Nephron (organoid): ENCODE results near the gene CALHM6.

Source experiments
- H3K27ac Mint-ChIP-seq, 3 experiments: 2 replicates each; pipeline ENCODE4 v1.8.0; 2020; ENCODE audit warnings: mixed read lengths in 3 of 3, mild to moderate bottlenecking in 2 of 3, moderate library complexity in 1 of 3
- H3K27me3 Mint-ChIP-seq: 2 replicates; pipeline ENCODE4 v1.8.0; 2021; ENCODE audit warnings: low read depth, mild to moderate bottlenecking, moderate library complexity, mixed read lengths
- H3K36me3 Mint-ChIP-seq: 2 replicates; pipeline ENCODE4 v1.8.0; 2020; ENCODE audit warnings: low read depth, mixed read lengths
- H3K4me1 Mint-ChIP-seq: 2 replicates; pipeline ENCODE4 v1.8.0; 2020; ENCODE audit warnings: mixed read lengths
- H3K4me3 Mint-ChIP-seq, 3 experiments: 2 replicates each; pipeline ENCODE4 v1.8.0; 2020; ENCODE audit warnings: mild to moderate bottlenecking in 3 of 3, mixed read lengths in 3 of 3, moderate library complexity in 2 of 3
- H3K9me3 Mint-ChIP-seq: 2 replicates; pipeline ENCODE4 v1.8.0; 2020; ENCODE audit warnings: mixed read lengths
- TF ChIP-seq, protein P1 (sequence below), 3 experiments: fragments of 200-600 bp; sonication (generic); IDR thresholded peaks; one replicate each; pipeline ENCODE4 v1.5.0; 2021; ENCODE audit warnings: antibody characterized with exemption in 3 of 3; ENCODE audit not compliant: unreplicated experiment in 3 of 3

The CALHM6 gene

DNA sequence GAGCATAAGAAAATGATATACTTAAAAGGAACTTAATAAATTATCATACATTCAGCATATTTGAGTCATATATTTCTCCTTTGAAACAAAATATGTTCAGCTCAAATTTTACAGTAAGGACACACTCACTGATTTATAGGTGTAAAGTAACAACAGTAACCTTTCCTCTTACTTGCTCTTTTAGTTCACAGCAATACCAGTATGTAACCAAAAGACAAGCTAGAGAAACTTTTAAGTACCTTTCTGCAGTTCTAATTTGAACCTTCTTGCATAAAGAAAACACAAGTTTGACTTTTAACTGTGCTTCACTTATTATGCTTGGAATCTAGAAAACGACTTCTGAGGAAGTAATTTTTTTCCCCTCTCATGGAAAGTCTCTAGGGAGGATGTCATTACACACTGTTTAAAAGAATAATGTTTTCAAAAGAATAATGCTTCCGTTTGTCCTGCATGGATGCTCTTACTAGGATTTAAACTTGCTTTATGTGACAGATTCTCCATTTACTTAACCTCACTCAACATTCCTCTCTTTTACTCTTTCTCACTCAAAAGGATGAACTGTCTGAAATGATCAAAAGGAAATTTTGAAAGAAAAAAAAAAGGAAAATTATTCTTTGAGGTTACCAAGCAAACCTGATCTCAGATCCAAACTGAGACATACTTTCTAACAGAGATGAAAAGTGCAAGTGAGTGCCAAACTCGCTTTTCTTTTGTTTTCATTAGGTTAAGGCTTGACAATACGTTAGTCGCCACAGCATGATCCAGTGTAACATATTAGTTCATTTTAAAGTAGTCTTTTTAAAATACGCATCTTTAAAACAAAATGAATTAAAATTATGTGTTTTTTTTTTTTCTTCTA is 22.4 kb upstream of the CALHM6 start:
- Mint-ChIP-seq H3K4me3 (peak overlapping the region in 2 of 3 experiments; percentile 7 to 42), H3K27ac (peak overlapping the region; percentile 58 to 81 (median 79)), H3K9me3 (no peaks in the 10 kb centered on the region), H3K4me1 (peaks cover 31% of the 10 kb centered on the region), H3K36me3 (peaks cover 18% of the 10 kb centered on the region), H3K27me3 (no peaks in the 10 kb centered on the region)
- TF ChIP-seq, protein P1, sequence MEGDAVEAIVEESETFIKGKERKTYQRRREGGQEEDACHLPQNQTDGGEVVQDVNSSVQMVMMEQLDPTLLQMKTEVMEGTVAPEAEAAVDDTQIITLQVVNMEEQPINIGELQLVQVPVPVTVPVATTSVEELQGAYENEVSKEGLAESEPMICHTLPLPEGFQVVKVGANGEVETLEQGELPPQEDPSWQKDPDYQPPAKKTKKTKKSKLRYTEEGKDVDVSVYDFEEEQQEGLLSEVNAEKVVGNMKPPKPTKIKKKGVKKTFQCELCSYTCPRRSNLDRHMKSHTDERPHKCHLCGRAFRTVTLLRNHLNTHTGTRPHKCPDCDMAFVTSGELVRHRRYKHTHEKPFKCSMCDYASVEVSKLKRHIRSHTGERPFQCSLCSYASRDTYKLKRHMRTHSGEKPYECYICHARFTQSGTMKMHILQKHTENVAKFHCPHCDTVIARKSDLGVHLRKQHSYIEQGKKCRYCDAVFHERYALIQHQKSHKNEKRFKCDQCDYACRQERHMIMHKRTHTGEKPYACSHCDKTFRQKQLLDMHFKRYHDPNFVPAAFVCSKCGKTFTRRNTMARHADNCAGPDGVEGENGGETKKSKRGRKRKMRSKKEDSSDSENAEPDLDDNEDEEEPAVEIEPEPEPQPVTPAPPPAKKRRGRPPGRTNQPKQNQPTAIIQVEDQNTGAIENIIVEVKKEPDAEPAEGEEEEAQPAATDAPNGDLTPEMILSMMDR (IDR thresholded peaks at IDR 0.05; ENCODE audit: unreplicated experiment in 3 of 3): no peak

GRCh38 chr6:116439522-116440051 is 21.6 kb upstream of the CALHM6 start:
- peaks cover 18% of the 10 kb centered on the region for H3K36me3 Mint-ChIP-seq
- no peaks in the 10 kb centered on the region for H3K27me3 Mint-ChIP-seq
- no peak overlapping the region for H3K4me3 Mint-ChIP-seq
- peaks cover 31% of the 10 kb centered on the region for H3K4me1 Mint-ChIP-seq
- no peaks in the 10 kb centered on the region for H3K9me3 Mint-ChIP-seq
- TF ChIP-seq, protein P1 (IDR thresholded peaks at IDR 0.05; ENCODE audit: unreplicated experiment in 3 of 3): no peak
- peak overlapping the region; percentile 58 to 79 (median 75) for H3K27ac Mint-ChIP-seq

- Mint-ChIP-seq H3K9me3 (no peaks in the 10 kb centered on the region), H3K27me3 (no peaks in the 10 kb centered on the region), H3K4me3 (no peak overlapping the region), H3K27ac (no peak overlapping the region), H3K36me3 (no peaks in the 10 kb centered on the region), H3K4me1 (peaks cover 31% of the 10 kb centered on the region)
- TF ChIP-seq, protein P1 (IDR thresholded peaks at IDR 0.05; ENCODE audit: unreplicated experiment in 3 of 3): no peak
Measured at GRCh38 chr6:116443105-116443504, 18.1 kb upstream of the CALHM6 start.

DNA sequence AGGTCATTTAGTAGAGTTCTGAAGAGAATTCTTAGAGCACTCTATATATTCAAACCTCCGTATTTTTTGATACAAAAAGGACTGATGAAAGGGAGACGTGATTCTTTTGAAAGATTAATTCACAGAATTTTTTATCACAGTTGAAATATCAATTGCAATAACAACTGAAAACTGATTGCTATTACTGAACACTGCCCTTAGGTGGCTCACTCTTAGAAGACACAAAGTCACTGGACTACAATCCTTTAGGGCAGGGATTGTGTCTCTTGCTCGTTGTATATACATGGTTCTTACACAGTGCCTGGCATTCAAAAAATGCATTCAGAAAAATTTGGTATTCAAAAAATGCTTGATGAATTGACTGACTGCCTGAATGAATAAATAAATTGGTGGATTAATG is 17.1 kb upstream of the CALHM6 start:
- Mint-ChIP-seq H3K4me3 (no peak overlapping the region), H3K27ac (no peak overlapping the region), H3K36me3 (no peaks in the 10 kb centered on the region), H3K27me3 (no peaks in the 10 kb centered on the region), H3K9me3 (no peaks in the 10 kb centered on the region), H3K4me1 (peaks cover 23% of the 10 kb centered on the region)
- TF ChIP-seq, protein P1 (IDR thresholded peaks at IDR 0.05; ENCODE audit: unreplicated experiment in 3 of 3): peak; percentile 50 to 56 (median 50)

DNA sequence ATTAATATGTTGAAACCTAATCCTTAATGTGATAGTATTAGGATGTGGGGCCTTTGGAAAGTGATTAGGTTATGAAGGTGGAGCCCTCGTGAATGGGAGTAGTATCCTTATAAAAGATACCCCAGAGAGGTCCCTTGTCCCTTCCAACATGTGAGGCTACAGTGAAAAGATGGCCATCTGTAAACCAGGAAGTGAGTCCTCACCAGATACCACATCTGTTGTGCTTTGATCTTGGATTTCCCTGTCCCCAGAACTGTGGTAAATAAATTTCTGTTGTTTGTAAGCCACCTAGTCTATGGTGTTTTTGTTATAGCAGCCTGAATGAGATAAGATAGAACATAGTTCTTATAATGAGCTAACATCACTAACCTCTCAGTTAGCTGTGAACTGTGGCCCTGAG is 16.6 kb upstream of the CALHM6 start:
- TF ChIP-seq, protein P1 (IDR thresholded peaks at IDR 0.05; ENCODE audit: unreplicated experiment in 3 of 3): no peak
- Mint-ChIP-seq H3K9me3 (no peaks in the 10 kb centered on the region), H3K4me1 (peaks cover 20% of the 10 kb centered on the region), H3K27ac (no peak overlapping the region), H3K27me3 (no peaks in the 10 kb centered on the region), H3K4me3 (no peak overlapping the region), H3K36me3 (no peaks in the 10 kb centered on the region)
